ENCODE measurements around the gene TSSK6.

Gene TSSK6

GRCh38 chr19:19550485-19550929 is 35.2 kb upstream of the TSSK6 start:
- TF ChIP-seq CTCF (IDR thresholded peaks at IDR 0.05; ENCODE audit: borderline replicate concordance, control extremely low read depth, extremely low read depth, insufficient read depth, missing control alignments): no peak
- in situ Hi-C loops (cut with MboI; ENCODE audit: low sequenced_read_pairs, unreplicated experiment): no loop called here
- no peak for DNase-seq (ENCODE audit: low spot score)

- in situ Hi-C loops (cut with MboI; ENCODE audit: low sequenced_read_pairs, unreplicated experiment): loop anchor here (25.0 kb wide), 1 partner anchor 737 kb away; no protein-coding TSS in a partner anchor
- no peak for TF ChIP-seq CTCF (IDR thresholded peaks at IDR 0.05; ENCODE audit: borderline replicate concordance, control extremely low read depth, extremely low read depth, insufficient read depth, missing control alignments)
- DNase-seq (ENCODE audit: low spot score): no peak
These were observed 34.6 kb upstream of the TSSK6 start for GRCh38 chr19:19549804-19550464.

- TF ChIP-seq CTCF (IDR thresholded peaks at IDR 0.05; ENCODE audit: borderline replicate concordance, control extremely low read depth, extremely low read depth, insufficient read depth, missing control alignments): no peak
- in situ Hi-C loops (cut with MboI; ENCODE audit: low sequenced_read_pairs, unreplicated experiment): loop anchor here (25.0 kb wide), 1 partner anchor 738 kb away; no protein-coding TSS in a partner anchor
- DNase-seq (ENCODE audit: low spot score): no peak
These were observed 33.8 kb upstream of the TSSK6 start for GRCh38 chr19:19548915-19549759.

GRCh38 chr19:19547674-19548336 is 32.5 kb upstream of the TSSK6 start:
- TF ChIP-seq CTCF (IDR thresholded peaks at IDR 0.05; ENCODE audit: borderline replicate concordance, control extremely low read depth, extremely low read depth, insufficient read depth, missing control alignments): no peak
- no peak for DNase-seq (ENCODE audit: low spot score)
- in situ Hi-C loops (cut with MboI; ENCODE audit: low sequenced_read_pairs, unreplicated experiment): loop anchor here (25.0 kb wide), 1 partner anchor 739 kb away; no protein-coding TSS in a partner anchor

- TF ChIP-seq CTCF (IDR thresholded peaks at IDR 0.05; ENCODE audit: borderline replicate concordance, control extremely low read depth, extremely low read depth, insufficient read depth, missing control alignments): no peak
- DNase-seq (ENCODE audit: low spot score): no peak
- in situ Hi-C loops (cut with MboI; ENCODE audit: low sequenced_read_pairs, unreplicated experiment): loop anchor here (25.0 kb wide), 1 partner anchor 741 kb away; no protein-coding TSS in a partner anchor
These were observed 31.4 kb upstream of the TSSK6 start for GRCh38 chr19:19546751-19547162.

- in situ Hi-C loops (cut with MboI; ENCODE audit: low sequenced_read_pairs, unreplicated experiment): loop anchor here (25.0 kb wide), 1 partner anchor 742 kb away; no protein-coding TSS in a partner anchor
- no peak for TF ChIP-seq CTCF (IDR thresholded peaks at IDR 0.05; ENCODE audit: borderline replicate concordance, control extremely low read depth, extremely low read depth, insufficient read depth, missing control alignments)
- DNase-seq (ENCODE audit: low spot score): no peak
These were observed 30.4 kb upstream of the TSSK6 start for GRCh38 chr19:19545707-19546106.
